ENCODE measurements around the gene MFN2. TPM values are rescaled to one million over a fixed set of nuclear protein-coding genes. Genes with fewer than 3 reads are reported as not detected.

MFN2 gene
- total and polyA plus RNA-seq, 2 of the 8 experiments (the other 6 are each of a cell fraction or from before 2014, with no cell fraction given) = 34.0 to 62.5 TPM

DNA sequence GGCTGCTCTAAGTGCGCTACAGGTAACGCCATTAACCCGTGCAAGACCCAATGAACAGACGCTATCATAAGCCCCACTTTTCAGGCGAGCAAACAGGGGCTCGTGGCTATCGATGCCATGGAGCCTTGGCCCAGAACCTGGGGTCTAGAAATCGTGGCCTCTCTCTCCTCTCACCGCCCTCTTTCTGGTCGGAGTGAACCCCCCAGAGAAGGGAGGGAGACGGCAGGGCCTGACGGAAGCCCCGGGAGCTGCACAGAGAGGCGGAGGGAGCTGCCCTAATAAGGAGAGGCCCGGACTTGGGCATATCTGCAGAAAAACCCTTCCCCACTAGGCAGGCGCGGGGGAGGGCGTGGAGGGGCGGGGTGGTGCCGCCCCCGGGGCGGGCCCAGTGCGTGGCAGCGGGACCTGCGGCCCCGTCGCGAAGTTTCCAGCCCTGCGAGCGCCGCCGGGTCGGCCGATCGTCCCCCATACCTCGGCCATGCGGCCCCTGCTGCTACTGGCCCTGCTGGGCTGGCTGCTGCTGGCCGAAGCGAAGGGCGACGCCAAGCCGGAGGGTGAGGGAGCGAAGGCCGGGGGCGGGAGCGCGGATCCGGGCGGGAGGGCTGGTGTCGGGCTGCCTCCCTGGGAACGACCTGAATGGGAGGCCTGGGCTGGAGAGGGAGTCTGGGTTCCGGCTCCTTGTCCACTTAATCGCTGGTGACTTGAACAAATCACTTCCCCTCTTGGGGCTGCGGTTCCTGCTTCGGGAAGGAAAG, 45.8 kb upstream of the MFN2 start, which contains the start of gene PLOD1:
Gene PLOD1, plus strand, starts transcription at position 416 of the 755 bp plus-strand sequence. Its CDS starts 63 bp downstream, at position 479.
- Histone ChIP-seq H2AFZ (ENCODE audit: low read length) (peak within 1 kb of the TSS; percentile 89; the same call in 1 of the 2 replicates), H3K23me2 (ENCODE audit: low read depth, low read length) (peaks cover 5% of the 10 kb centered on the region), H2BK5ac (ENCODE audit: low read depth, low read length) (peak within 1 kb of the TSS; percentile 94), H2BK15ac (ENCODE audit: low read length) (peak within 1 kb of the TSS; percentile 88; the same call in 1 of the 2 replicates), H3K27ac (ENCODE audit: low read depth, low read length) (peak within 1 kb of the TSS; percentile 84), H2AK5ac (ENCODE audit: low read depth, low read length) (no peak within 1 kb of the TSS), H3K4ac (replicated peaks; ENCODE audit: insufficient read length, low read depth, low read length) (peak within 1 kb of the TSS; percentile 57), H3K4me1 (replicated peaks in 1 of 4; ENCODE audit: control insufficient read depth in 3 of 4, insufficient read depth in 4 of 4, low read length in 3 of 4) (peaks cover 0 to 16% (median 10%) of the 10 kb centered on the region in 4 experiments; a peak in 6 of 7 replicates), H2BK120ac (replicated peaks; ENCODE audit: low read depth, low read length) (peak within 1 kb of the TSS; percentile 85), H3K79me1 (ENCODE audit: low read depth, low read length) (peaks cover 3% of the 10 kb centered on the region; the same call in 1 of the 2 replicates), H4K8ac (ENCODE audit: extremely low read depth, insufficient read depth, low read length) (peak within 1 kb of the TSS; percentile 95), H4K5ac (ENCODE audit: insufficient read length, low read depth, low read length) (peak within 1 kb of the TSS; percentile 90), H4K91ac (replicated peaks; ENCODE audit: insufficient read length, low read length) (peak within 1 kb of the TSS; percentile 94), H3K4me3 (ENCODE audit: extremely low read depth in 1 of 4, insufficient read depth in 2 of 4, low read depth in 3 of 4, low read length in 4 of 4) (peak within 1 kb of the TSS; percentile 48 to 66 (median 64)), H3K18ac (ENCODE audit: extremely low read depth, low read length) (peak within 1 kb of the TSS; percentile 97), H3K9ac (replicated peaks in 1 of 4; ENCODE audit: extremely low read depth in 1 of 4, low read depth in 3 of 4, low read length in 3 of 4) (peak within 1 kb of the TSS; percentile 59 to 89 (median 79)), H3K23ac (ENCODE audit: insufficient read length) (peak within 1 kb of the TSS; percentile 0), H2BK12ac (ENCODE audit: low read depth, low read length) (peak within 1 kb of the TSS; percentile 95), H3K36me3 (ENCODE audit: control insufficient read depth in 2 of 4, insufficient read depth in 4 of 4, low read length in 3 of 4) (no peaks in the 10 kb centered on the region), H3K14ac (ENCODE audit: insufficient read length) (no peak within 1 kb of the TSS), H3K56ac (replicated peaks; ENCODE audit: insufficient read length, low read depth, low read length) (peak within 1 kb of the TSS; percentile 84), H3K9me3 (ENCODE audit: insufficient read depth in 2 of 2, low read depth in 1 of 2, low read length in 1 of 2) (no peaks in the 10 kb centered on the region), H3K4me2 (ENCODE audit: insufficient read depth in 1 of 2, low read depth in 2 of 2, low read length in 2 of 2) (peak within 1 kb of the TSS; percentile 92 to 94), H2BK20ac (ENCODE audit: low read length) (no peak within 1 kb of the TSS), H4K20me1 (replicated peaks in 1 of 2; ENCODE audit: control insufficient read depth in 1 of 2, insufficient read depth in 2 of 2, low read length in 2 of 2) (no peaks in the 10 kb centered on the region), H3K27me3 (replicated peaks in 1 of 4; ENCODE audit: control insufficient read depth in 3 of 4, extremely low read depth in 1 of 4, insufficient read depth in 3 of 4, low read length in 3 of 4) (no peaks in the 10 kb centered on the region), H3K79me2 (ENCODE audit: control insufficient read depth in 1 of 2, insufficient read depth in 2 of 2, low read length in 2 of 2) (no peaks in the 10 kb centered on the region; a peak in 1 of 4 replicates)
- FAIRE-seq = no peak
- peak; percentile 36 to 85 for DNase-seq (ENCODE audit: low read depth in 1 of 2, low spot score in 2 of 2)
- POLR2A ChIA-PET (ENCODE audit: partially characterized antibody) = interaction anchor here (0.7 to 15.4 kb wide), 10 partner anchors 9 to 273 kb away, joined by 3 to 263 read pairs (median 4); partner anchors contain the start of genes CLCN6, KIAA2013 and MFN2
- CTCF ChIA-PET (ENCODE audit: partially characterized antibody) = interaction anchor here (1.0 to 2.0 kb wide), 3 partner anchors 10 to 33 kb away, joined by 3 to 5 read pairs (median 5); no protein-coding TSS in a partner anchor
- 9% methylated on average over 27 of the region's 55 CpGs; no CpG with 5 or more reads in 1 of the 2 experiments for WGBS, 2 experiments (ENCODE audit: extremely low coverage in 1 of 2, insufficient coverage in 1 of 2, insufficient read length in 1 of 2, insufficient replicate concordance in 2 of 2, low coverage in 1 of 2, low lambda C conversion rate in 2 of 2, missing lambda C conversion rate in 1 of 2)
- TF ChIP-seq, protein P1, sequence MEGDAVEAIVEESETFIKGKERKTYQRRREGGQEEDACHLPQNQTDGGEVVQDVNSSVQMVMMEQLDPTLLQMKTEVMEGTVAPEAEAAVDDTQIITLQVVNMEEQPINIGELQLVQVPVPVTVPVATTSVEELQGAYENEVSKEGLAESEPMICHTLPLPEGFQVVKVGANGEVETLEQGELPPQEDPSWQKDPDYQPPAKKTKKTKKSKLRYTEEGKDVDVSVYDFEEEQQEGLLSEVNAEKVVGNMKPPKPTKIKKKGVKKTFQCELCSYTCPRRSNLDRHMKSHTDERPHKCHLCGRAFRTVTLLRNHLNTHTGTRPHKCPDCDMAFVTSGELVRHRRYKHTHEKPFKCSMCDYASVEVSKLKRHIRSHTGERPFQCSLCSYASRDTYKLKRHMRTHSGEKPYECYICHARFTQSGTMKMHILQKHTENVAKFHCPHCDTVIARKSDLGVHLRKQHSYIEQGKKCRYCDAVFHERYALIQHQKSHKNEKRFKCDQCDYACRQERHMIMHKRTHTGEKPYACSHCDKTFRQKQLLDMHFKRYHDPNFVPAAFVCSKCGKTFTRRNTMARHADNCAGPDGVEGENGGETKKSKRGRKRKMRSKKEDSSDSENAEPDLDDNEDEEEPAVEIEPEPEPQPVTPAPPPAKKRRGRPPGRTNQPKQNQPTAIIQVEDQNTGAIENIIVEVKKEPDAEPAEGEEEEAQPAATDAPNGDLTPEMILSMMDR (IDR thresholded peaks at IDR 0.05; ENCODE audit: control extremely low read depth in 1 of 3, insufficient read depth in 1 of 3, low read depth in 1 of 3, low read length in 3 of 3) = no peak
- TF ChIP-seq POLR2AphosphoS5 (IDR thresholded peaks at IDR 0.05; ENCODE audit: low read depth, low read length) (peak; percentile 44; the same call in 1 of the 2 replicates), YY1 (IDR thresholded peaks at IDR 0.05; ENCODE audit: low read depth, low read length) (peak; percentile 30; the same call in 1 of the 2 replicates), PHF8 (conservative IDR thresholded peaks at IDR 0.05; ENCODE audit: low read depth, low read length) (peak; percentile 69), TAF7 (optimal IDR thresholded peaks at IDR 0.05; ENCODE audit: borderline replicate concordance, low read depth, low read length) (peak; percentile 60)
- TF ChIP-seq, protein P2, sequence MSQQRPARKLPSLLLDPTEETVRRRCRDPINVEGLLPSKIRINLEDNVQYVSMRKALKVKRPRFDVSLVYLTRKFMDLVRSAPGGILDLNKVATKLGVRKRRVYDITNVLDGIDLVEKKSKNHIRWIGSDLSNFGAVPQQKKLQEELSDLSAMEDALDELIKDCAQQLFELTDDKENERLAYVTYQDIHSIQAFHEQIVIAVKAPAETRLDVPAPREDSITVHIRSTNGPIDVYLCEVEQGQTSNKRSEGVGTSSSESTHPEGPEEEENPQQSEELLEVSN (IDR thresholded peaks at IDR 0.05) = peak; percentile 75
- TF ChIP-seq, protein P3, sequence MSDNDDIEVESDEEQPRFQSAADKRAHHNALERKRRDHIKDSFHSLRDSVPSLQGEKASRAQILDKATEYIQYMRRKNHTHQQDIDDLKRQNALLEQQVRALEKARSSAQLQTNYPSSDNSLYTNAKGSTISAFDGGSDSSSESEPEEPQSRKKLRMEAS (IDR thresholded peaks at IDR 0.05) = peak; percentile 89

Data from H1 (cell line).